Right lobe of liver (tissue), 6 donors: ENCODE measurements around the gene PPM1B. TPM values are rescaled to one million over a fixed set of nuclear protein-coding genes. Genes with fewer than 3 reads are reported as not detected.

Experiments used
- ATAC-seq, 4 donors: fragments of 200-7000 bp; cut with Tn5 transposase; one replicate each; pipeline ENCODE4 v1.9.1; 2020; ENCODE audit warnings: mild to moderate bottlenecking in 4 of 4, moderate library complexity in 4 of 4
- DNase-seq, 3 donors: peaks; one replicate each; pipeline ENCODE4 v3.0.0-alpha.2; 2020
- H3K27ac ChIP-seq, 3 donors: fragments of 200-600 bp; one replicate each; pipeline ENCODE4 v1.8.0; 2022
- H3K27me3 ChIP-seq, 2 donors: fragments of 200-600 bp; one replicate each; pipeline ENCODE4 v1.8.0; 2022
- H3K36me3 ChIP-seq, 4 donors: fragments of 200-600 bp; sonication (generic) in 1 of 4; one replicate each; pipeline versions ENCODE4 v1.5.1 to v1.8.0; 2017 to 2022; ENCODE audit warnings: control low read depth in 1 of 4
- H3K4me1 ChIP-seq, 4 donors: fragments of 200-600 bp; sonication (generic) in 1 of 4; one replicate each; pipeline versions ENCODE4 v1.5.1 to v1.8.0; 2017 to 2022; ENCODE audit warnings: control low read depth in 1 of 4
- H3K4me3 ChIP-seq, 3 donors: fragments of 200-600 bp; one replicate each; pipeline ENCODE4 v1.8.0; 2022
- H3K9me3 ChIP-seq, 4 donors: fragments of 200-600 bp; sonication (generic) in 1 of 4; one replicate each; pipeline versions ENCODE4 v1.5.1 to v1.8.0; 2017 to 2022; ENCODE audit warnings: control low read depth in 1 of 4
- CTCF ChIP-seq, 4 donors: fragments of 200-600 bp in 3 of 4; fragments of 450-650 bp in 1 of 4; IDR thresholded peaks; one replicate each; pipeline versions ENCODE4 v1.5.1 to v1.8.0; 2016 to 2022; ENCODE audit warnings: antibody characterized with exemption in 4 of 4, mild to moderate bottlenecking in 2 of 4
- POLR2A ChIP-seq: fragments of 450-650 bp; IDR thresholded peaks from one replicate; pipeline ENCODE4 v1.6.1; 2017; ENCODE audit warnings: antibody characterized with exemption, mild to moderate bottlenecking
- WGBS: methylation state at CpG from one replicate; pipeline ENCODE4 v1.1.6; 2018; ENCODE audit warnings: low coverage, low lambda C conversion rate; ENCODE audit not compliant: insufficient coverage; ENCODE audit errors: missing lambda C conversion rate; 5-methylcytosine and 5-hydroxymethylcytosine counted together
- intact Hi-C, 2 donors: fragments of 100-400 bp; cut with DNase I; formaldehyde crosslinking; loops; one replicate each; pipeline versions ENCODE4 v1.11.2 to v1.14.1; 2022
- small RNA-seq, 2 experiments: library from RNA; depleted of rRNA; stranded (forward); fragments of <200 nt; gene quantifications; one replicate each; pipeline ENCODE3, GENCODE V24; 2016
- total RNA-seq, 6 experiments: library from RNA; depleted of rRNA in 2 of 6; stranded (reverse); fragments of >200 nt in 2 of 6; fragmentation: NEBNext Ultra II Directional in 3 of 6; extraction: Animal tissue kit (Norgen Biotek cat#: 25700) in 3 of 6; gene quantifications; one replicate each; pipeline versions ENCODE4 v1.1.0 to v1.2.4, GENCODE V29; 2016 to 2023
- donor health status: DM: no; HTN: yes; CAD: no.
- donor health status: DM: no; HTN: no; CAD: no.
- donor health status: DM: no; HTN: no; CAD: no.
- donor health status: DM: no; HTN: yes; CAD: no.
- donor health status: DM: no; HTN: yes; CAD: no.

Gene PPM1B
- total RNA-seq, 6 experiments from 2014 or later: 20.4 to 43.3 (median 27.8) TPM

GRCh38 chr2:44273596-44273995 is 104.9 kb downstream of the PPM1B start:
- TF ChIP-seq POLR2A (no peak), CTCF (IDR thresholded peaks at IDR 0.05) (no peak)
- Histone ChIP-seq H3K27me3 (no peaks in the 10 kb centered on the region), H3K27ac (no peak overlapping the region), H3K9me3 (no peaks in the 10 kb centered on the region), H3K36me3 (no peaks in the 10 kb centered on the region), H3K4me3 (no peak overlapping the region), H3K4me1 (peaks cover 0 to 18% (median 4%) of the 10 kb centered on the region in 4 donors)
- ATAC-seq (no peak), DNase-seq (no peak)
- intact Hi-C loops: no loop called here
- 64% methylated on average over 2 of the region's 2 CpGs for WGBS

GRCh38 chr2:44275927-44276303 is 107.2 kb downstream of the PPM1B start:
- H3K9me3 ChIP-seq: no peaks in the 10 kb centered on the region
- H3K27me3 ChIP-seq: no peaks in the 10 kb centered on the region
- intact Hi-C loops: no loop called here
- H3K4me1 ChIP-seq: peaks cover 0 to 20% (median 5%) of the 10 kb centered on the region in 4 donors
- WGBS: 8% methylated on average over 1 of the region's 2 CpGs
- TF ChIP-seq CTCF (IDR thresholded peaks at IDR 0.05) (no peak), POLR2A (no peak)
- no peaks in the 10 kb centered on the region for H3K36me3 ChIP-seq
- no peak for DNase-seq
- no peak for ATAC-seq
- H3K27ac ChIP-seq: peak overlapping the region in 1 of 3 donors; percentile 59
- H3K4me3 ChIP-seq: peak overlapping the region in 1 of 3 donors; percentile 38

GRCh38 chr2:44277541-44277940 is 108.9 kb downstream of the PPM1B start:
- TF ChIP-seq CTCF (IDR thresholded peaks at IDR 0.05) (no peak), POLR2A (no peak)
- 44% methylated on average over 1 of the region's 1 CpG for WGBS

GRCh38 chr2:44280869-44281268 is 112.2 kb downstream of the PPM1B start:
- TF ChIP-seq POLR2A (no peak), CTCF (IDR thresholded peaks at IDR 0.05) (no peak)
- Histone ChIP-seq H3K9me3 (no peaks in the 10 kb centered on the region), H3K27ac (no peak overlapping the region), H3K27me3 (no peaks in the 10 kb centered on the region), H3K4me3 (no peak overlapping the region), H3K36me3 (no peaks in the 10 kb centered on the region), H3K4me1 (peaks cover 0 to 20% (median 7%) of the 10 kb centered on the region in 4 donors)
- ATAC-seq (no peak), DNase-seq (no peak)
- WGBS: 64% methylated on average over 1 of the region's 1 CpG
- intact Hi-C loops: no loop called here

More at GRCh38 chr2:44277541-44277940, 108.9 kb downstream of the PPM1B start:
- no peak for DNase-seq
- no peak overlapping the region for H3K27ac ChIP-seq
- H3K4me1 ChIP-seq: peaks cover 0 to 20% (median 6%) of the 10 kb centered on the region in 4 donors
- no peaks in the 10 kb centered on the region for H3K9me3 ChIP-seq
- H3K27me3 ChIP-seq: no peaks in the 10 kb centered on the region
- intact Hi-C loops: no loop called here
- H3K36me3 ChIP-seq: no peaks in the 10 kb centered on the region
- no peak for ATAC-seq
- H3K4me3 ChIP-seq: no peak overlapping the region

Small RNA genes lying within 50 kb of the gene (small RNA-seq; reads per million reads assigned to genes)
- gene RNU6-566P: 0 reads per million in 2 experiments

Other genes starting within 250 kb of the PPM1B start
- gene LRPPRC, start 172.9 kb upstream of the PPM1B start, total RNA-seq: 10 to 100 TPM; 39.6 to 53.8 (median 45.5) TPM
- 10 to 100 TPM in 3 of 6 experiments, 1 to 10 TPM in 2, under 1 TPM in 1; 0.89 to 58.2 (median 15.3) TPM for gene SLC3A1, start 106.6 kb downstream of the PPM1B start, total RNA-seq
- 10 to 100 TPM; 13.6 to 20.8 (median 19.6) TPM for gene PREPL, start 192.6 kb downstream of the PPM1B start, total RNA-seq
- gene CAMKMT, start 193.1 kb downstream of the PPM1B start, total RNA-seq: 1 to 10 TPM; 2.0 to 7.4 (median 5.2) TPM